ENCODE results near the gene HMOX1.
A peak's percentile ranks its signal among the peaks of the same experiment; 100 is the strongest.

Gene HMOX1

DNA sequence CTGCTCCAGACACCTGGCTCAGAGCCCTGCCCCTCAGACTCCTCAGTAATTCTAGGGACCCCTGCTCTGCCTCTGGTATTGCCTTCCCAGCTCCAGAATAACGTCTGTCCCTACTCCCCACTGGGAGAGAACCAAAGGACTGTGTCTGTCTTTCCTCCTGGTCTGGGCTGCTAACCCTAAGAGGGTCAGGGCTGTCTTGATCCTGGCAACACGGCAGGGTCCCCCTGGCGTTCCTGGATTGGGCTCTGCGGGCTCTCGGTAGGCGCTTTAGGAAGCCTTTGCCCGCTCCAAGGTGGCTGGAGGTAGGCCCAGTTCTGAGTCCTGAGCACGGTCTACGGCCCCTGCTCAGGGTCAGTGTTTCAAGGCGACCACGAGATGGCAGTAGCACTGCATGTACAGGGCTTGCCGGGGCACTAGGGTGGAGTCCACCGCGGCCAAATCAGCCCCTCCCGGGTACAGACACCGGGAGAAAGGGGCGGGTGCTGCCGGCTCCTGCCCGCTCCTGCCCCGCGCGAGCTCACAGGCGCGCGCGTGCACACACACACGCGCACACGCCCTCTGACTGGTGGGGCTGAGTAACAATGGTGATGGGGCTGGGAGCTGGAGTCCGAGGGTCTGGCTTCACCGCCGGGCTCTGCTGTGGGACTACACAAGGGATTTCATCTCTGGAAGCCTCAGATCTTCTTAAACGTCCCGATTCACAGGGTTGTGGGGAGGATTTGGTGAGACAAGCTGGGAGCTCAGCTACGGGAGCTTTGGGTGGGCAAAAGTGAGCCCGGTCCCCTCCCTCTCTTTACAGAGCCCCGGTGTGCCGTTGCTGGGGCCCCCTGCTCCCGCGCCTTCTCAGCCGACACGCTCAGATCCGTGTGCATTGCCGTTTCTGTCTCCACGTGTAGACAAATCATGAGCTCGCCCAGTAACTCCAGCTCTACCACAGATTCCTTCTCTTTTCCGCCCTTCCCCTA, 30.1 kb upstream of the HMOX1 start:
- H3K9me3 ChIP-seq (ENCODE audit: control extremely low read depth in 1 of 5, control insufficient read depth in 4 of 5, insufficient read depth in 2 of 5, low read depth in 1 of 5, low read length in 4 of 5): no peaks in the 10 kb centered on the region
- ChIA-PET CTCF (interaction anchor here (0.6 to 6.4 kb wide), 31 partner anchors 9 to 572 kb away, joined by 3 to 50 read pairs (median 4); partner anchors contain the start of gene HMOX1), POLR2A (interaction anchor here (1.1 kb wide), 1 partner anchor 21 kb away, joined by 4 read pairs; no protein-coding TSS in a partner anchor)
- H3K27me3 ChIP-seq (replicated peaks in 2 of 5; ENCODE audit: control insufficient read depth in 4 of 5, insufficient read depth in 5 of 5, low read length in 4 of 5): peaks cover 0 to 8% (median 4%) of the 10 kb centered on the region in 5 experiments
- peak; percentile 85 to 89 (median 88) for DNase-seq
- no peak overlapping the region for H3K27ac ChIP-seq (ENCODE audit: insufficient read depth in 1 of 2, low read depth in 1 of 2, low read length in 2 of 2, poor library complexity in 1 of 2, severe bottlenecking in 2 of 2)
- peak overlapping the region in 6 of 7 experiments; percentile 23 to 81 (median 62) for H3K4me3 ChIP-seq (ENCODE audit: control insufficient read depth in 1 of 7, extremely low read depth in 1 of 7, insufficient read depth in 4 of 7, low read depth in 2 of 7, low read length in 6 of 7)
- 2% methylated on average over 46 of the region's 47 CpGs for WGBS (ENCODE audit: insufficient coverage)
- peaks cover 0 to 6% (median 0%) of the 10 kb centered on the region in 4 experiments for H3K36me3 ChIP-seq (ENCODE audit: control insufficient read depth in 4 of 4, insufficient read depth in 4 of 4, low read length in 3 of 4)
- H3K4me1 ChIP-seq (ENCODE audit: control extremely low read depth in 1 of 4, control insufficient read depth in 4 of 4, insufficient read depth in 4 of 4, low read length in 3 of 4): peaks cover 0 to 38% (median 34%) of the 10 kb centered on the region in 4 experiments

DNA sequence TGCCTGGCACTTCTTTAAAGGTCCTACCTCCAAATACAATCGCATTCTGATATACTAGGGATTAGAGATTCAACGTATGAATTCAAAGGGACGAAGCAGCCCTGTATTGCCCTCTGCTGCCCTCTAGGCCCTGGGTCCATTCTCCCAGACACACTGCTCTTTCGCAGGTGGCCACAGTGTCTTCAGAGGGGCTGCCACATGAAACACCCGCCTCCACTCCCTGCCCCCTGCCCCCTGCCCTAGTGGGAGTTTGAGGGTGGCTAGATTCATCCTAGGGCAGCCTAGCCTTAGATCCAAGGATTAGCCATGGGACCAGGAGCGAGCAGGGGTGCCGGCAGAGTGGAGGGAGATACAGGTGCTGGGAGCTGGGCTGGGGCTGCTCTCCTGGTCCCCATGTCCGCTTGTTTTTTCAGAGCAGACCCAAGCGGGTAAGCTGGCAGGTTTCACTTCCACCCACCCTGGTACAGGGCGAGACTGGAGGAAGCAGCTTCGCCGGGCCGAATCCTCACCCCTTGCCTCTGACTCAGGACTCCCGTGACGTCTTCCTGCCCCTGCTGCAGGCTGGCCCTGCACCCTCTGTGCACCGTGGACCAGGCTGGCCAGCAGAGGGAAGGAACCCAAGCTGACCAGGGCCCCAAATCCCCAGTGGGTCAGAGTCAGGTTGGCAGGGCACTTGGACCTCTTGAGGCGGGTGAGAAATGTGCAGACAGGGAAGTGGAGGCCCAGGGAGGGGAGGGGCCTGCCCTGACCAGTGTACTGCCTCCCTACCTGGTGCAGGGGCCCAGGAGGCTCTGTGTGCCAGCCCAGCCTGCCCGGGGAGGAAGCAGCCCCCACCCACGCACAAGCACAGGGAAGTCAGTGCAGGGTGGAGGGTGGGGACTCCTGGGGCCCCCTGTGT, 28.4 kb upstream of the HMOX1 start:
- 17% methylated on average over 14 of the region's 19 CpGs for WGBS (ENCODE audit: insufficient coverage)
- no peaks in the 10 kb centered on the region for H3K9me3 ChIP-seq (ENCODE audit: control extremely low read depth in 1 of 5, control insufficient read depth in 4 of 5, insufficient read depth in 2 of 5, low read depth in 1 of 5, low read length in 4 of 5)
- ChIA-PET CTCF (interaction anchor here (0.7 to 6.4 kb wide), 13 partner anchors 10 to 490 kb away, joined by 3 to 50 read pairs (median 4); partner anchors contain the start of gene MCM5), POLR2A (interaction anchor here (0.6 to 0.8 kb wide), 2 partner anchors 9 to 57 kb away, joined by 3 read pairs; no protein-coding TSS in a partner anchor)
- no peaks in the 10 kb centered on the region for H3K36me3 ChIP-seq (ENCODE audit: control insufficient read depth in 4 of 4, insufficient read depth in 4 of 4, low read length in 3 of 4)
- DNase-seq: peak; percentile 57 to 78 (median 71)
- peak overlapping the region in 3 of 7 experiments; percentile 40 to 51 (median 48) for H3K4me3 ChIP-seq (ENCODE audit: control insufficient read depth in 1 of 7, extremely low read depth in 1 of 7, insufficient read depth in 4 of 7, low read depth in 2 of 7, low read length in 6 of 7)
- peaks cover 0 to 8% (median 4%) of the 10 kb centered on the region in 5 experiments for H3K27me3 ChIP-seq (replicated peaks in 2 of 5; ENCODE audit: control insufficient read depth in 4 of 5, insufficient read depth in 5 of 5, low read length in 4 of 5)
- H3K27ac ChIP-seq (ENCODE audit: insufficient read depth in 1 of 2, low read depth in 1 of 2, low read length in 2 of 2, poor library complexity in 1 of 2, severe bottlenecking in 2 of 2): peak overlapping the region in 1 of 2 experiments; percentile 35
- H3K4me1 ChIP-seq (ENCODE audit: control extremely low read depth in 1 of 4, control insufficient read depth in 4 of 4, insufficient read depth in 4 of 4, low read length in 3 of 4): peaks cover 0 to 42% (median 39%) of the 10 kb centered on the region in 4 experiments

DNA sequence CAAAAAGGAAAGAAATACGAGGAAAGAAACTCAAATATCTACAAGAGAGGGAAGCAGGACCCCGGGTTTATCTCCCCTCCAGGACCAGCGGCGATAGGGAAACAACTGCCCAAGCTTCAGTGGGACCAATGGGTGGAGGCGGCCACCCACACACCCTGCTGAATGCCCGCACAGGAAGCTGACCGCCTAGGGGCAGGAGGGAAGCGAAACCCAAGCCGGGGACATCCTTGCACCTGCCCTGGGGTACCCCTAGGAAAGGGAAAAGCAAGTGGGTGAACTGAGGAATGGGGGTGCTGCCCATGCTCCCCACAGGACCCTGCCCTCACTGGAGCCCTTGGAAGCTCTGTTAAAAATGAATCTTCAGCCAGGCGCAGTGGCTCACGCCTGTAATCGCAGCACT, 27.6 kb upstream of the HMOX1 start:
- no peak overlapping the region for H3K27ac ChIP-seq (ENCODE audit: insufficient read depth in 1 of 2, low read depth in 1 of 2, low read length in 2 of 2, poor library complexity in 1 of 2, severe bottlenecking in 2 of 2)
- ChIA-PET POLR2A (interaction anchor here (1.0 kb wide), 1 partner anchor 53 kb away, joined by 3 read pairs; no protein-coding TSS in a partner anchor), CTCF (interaction anchor here (0.7 to 5.0 kb wide), 6 partner anchors 9 to 268 kb away, joined by 3 to 17 read pairs (median 4); no protein-coding TSS in a partner anchor)
- H3K9me3 ChIP-seq (ENCODE audit: control extremely low read depth in 1 of 5, control insufficient read depth in 4 of 5, insufficient read depth in 2 of 5, low read depth in 1 of 5, low read length in 4 of 5): no peaks in the 10 kb centered on the region
- H3K4me1 ChIP-seq (ENCODE audit: control extremely low read depth in 1 of 4, control insufficient read depth in 4 of 4, insufficient read depth in 4 of 4, low read length in 3 of 4): peaks cover 0 to 42% (median 39%) of the 10 kb centered on the region in 4 experiments
- no peaks in the 10 kb centered on the region for H3K36me3 ChIP-seq (ENCODE audit: control insufficient read depth in 4 of 4, insufficient read depth in 4 of 4, low read length in 3 of 4)
- peaks cover 0 to 8% (median 4%) of the 10 kb centered on the region in 5 experiments for H3K27me3 ChIP-seq (replicated peaks in 2 of 5; ENCODE audit: control insufficient read depth in 4 of 5, insufficient read depth in 5 of 5, low read length in 4 of 5)
- DNase-seq: no peak
- no peak overlapping the region for H3K4me3 ChIP-seq (ENCODE audit: control insufficient read depth in 1 of 7, extremely low read depth in 1 of 7, insufficient read depth in 4 of 7, low read depth in 2 of 7, low read length in 6 of 7)
- WGBS (ENCODE audit: insufficient coverage): 97% methylated on average over 9 of the region's 12 CpGs

DNA sequence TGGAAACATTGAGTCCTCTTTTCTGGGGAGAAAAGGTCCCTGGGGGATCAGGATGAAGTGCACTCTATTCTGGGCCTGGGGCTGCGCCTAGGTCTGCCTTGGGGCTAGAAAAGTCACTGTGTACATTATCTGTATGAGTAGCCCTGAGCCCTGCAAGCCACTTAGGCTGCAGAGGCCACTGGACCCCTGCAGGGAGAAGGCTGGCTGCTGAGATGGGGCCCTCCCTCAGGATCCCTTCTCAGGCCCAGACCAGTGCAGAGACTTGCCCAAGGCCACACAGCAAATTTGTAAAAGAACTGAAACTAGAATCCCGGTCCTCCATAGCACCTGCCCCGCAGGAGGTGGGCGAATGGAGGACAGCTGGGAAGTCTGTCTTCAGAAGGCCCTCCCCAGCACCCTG, 26.8 kb upstream of the HMOX1 start:
- H3K27me3 ChIP-seq (replicated peaks in 2 of 5; ENCODE audit: control insufficient read depth in 4 of 5, insufficient read depth in 5 of 5, low read length in 4 of 5): peaks cover 0 to 8% (median 4%) of the 10 kb centered on the region in 5 experiments
- H3K4me1 ChIP-seq (ENCODE audit: control extremely low read depth in 1 of 4, control insufficient read depth in 4 of 4, insufficient read depth in 4 of 4, low read length in 3 of 4): peaks cover 0 to 42% (median 39%) of the 10 kb centered on the region in 4 experiments
- no peak for DNase-seq
- no peaks in the 10 kb centered on the region for H3K9me3 ChIP-seq (ENCODE audit: control extremely low read depth in 1 of 5, control insufficient read depth in 4 of 5, insufficient read depth in 2 of 5, low read depth in 1 of 5, low read length in 4 of 5)
- no peak overlapping the region for H3K27ac ChIP-seq (ENCODE audit: insufficient read depth in 1 of 2, low read depth in 1 of 2, low read length in 2 of 2, poor library complexity in 1 of 2, severe bottlenecking in 2 of 2)
- no peaks in the 10 kb centered on the region for H3K36me3 ChIP-seq (ENCODE audit: control insufficient read depth in 4 of 4, insufficient read depth in 4 of 4, low read length in 3 of 4)
- 95% methylated on average over 3 of the region's 4 CpGs for WGBS (ENCODE audit: insufficient coverage)
- POLR2A ChIA-PET: interaction anchor here (1.0 kb wide), 1 partner anchor 52 kb away, joined by 3 read pairs; no protein-coding TSS in a partner anchor
- CTCF ChIA-PET: interaction anchor here (0.6 to 2.1 kb wide), 2 partner anchors 8 to 22 kb away, joined by 4 read pairs; no protein-coding TSS in a partner anchor
- H3K4me3 ChIP-seq (ENCODE audit: control insufficient read depth in 1 of 7, extremely low read depth in 1 of 7, insufficient read depth in 4 of 7, low read depth in 2 of 7, low read length in 6 of 7): no peak overlapping the region

DNA sequence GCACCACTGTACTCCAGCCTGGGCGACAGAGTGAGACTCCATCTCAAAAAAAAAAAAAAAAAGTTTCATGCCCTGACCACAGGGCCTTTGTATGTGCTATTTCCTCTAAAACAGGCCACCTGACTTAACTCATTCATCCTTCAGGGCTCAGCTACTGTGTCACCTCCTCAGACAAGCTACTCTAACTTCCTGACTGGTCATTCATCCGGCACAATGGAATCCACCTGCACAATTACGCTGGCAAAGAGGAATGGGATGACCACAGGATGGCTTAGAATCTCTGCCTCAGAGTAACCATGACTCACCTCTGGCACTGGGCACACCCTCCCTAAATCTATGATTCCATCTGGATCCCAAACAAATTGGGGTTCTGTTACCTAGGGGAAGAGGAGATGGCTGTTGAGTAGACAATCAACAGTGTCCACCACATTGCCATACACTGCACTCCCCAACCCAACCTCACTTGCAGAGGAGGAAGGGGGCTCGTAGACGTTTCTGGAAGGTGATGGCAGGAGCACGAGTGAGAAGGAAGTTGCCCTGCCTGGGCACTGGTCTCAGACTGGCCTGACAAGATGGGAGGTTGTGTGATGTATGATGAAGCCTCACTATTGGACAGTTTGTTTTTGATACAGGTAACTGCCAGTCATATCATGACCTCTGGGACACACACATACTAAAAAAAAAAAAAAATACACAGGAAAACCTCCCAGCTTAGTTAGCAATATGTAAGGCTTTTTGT, 22.8 kb upstream of the HMOX1 start:
- H3K27me3 ChIP-seq (replicated peaks in 2 of 5; ENCODE audit: control insufficient read depth in 4 of 5, insufficient read depth in 5 of 5, low read length in 4 of 5): no peaks in the 10 kb centered on the region
- ChIA-PET CTCF (interaction anchor here (1.2 to 1.6 kb wide), 3 partner anchors 12 to 224 kb away, joined by 3 to 5 read pairs (median 5); no protein-coding TSS in a partner anchor), POLR2A (interaction anchor here (0.6 kb wide), 1 partner anchor 11 kb away, joined by 3 read pairs; no protein-coding TSS in a partner anchor)

More for the DNA sequence above, 22.8 kb upstream of the HMOX1 start:
- Histone ChIP-seq H3K36me3 (ENCODE audit: control insufficient read depth in 4 of 4, insufficient read depth in 4 of 4, low read length in 3 of 4) (no peaks in the 10 kb centered on the region), H3K4me3 (ENCODE audit: control insufficient read depth in 1 of 7, extremely low read depth in 1 of 7, insufficient read depth in 4 of 7, low read depth in 2 of 7, low read length in 6 of 7) (no peak overlapping the region), H3K27ac (ENCODE audit: insufficient read depth in 1 of 2, low read depth in 1 of 2, low read length in 2 of 2, poor library complexity in 1 of 2, severe bottlenecking in 2 of 2) (no peak overlapping the region), H3K9me3 (ENCODE audit: control extremely low read depth in 1 of 5, control insufficient read depth in 4 of 5, insufficient read depth in 2 of 5, low read depth in 1 of 5, low read length in 4 of 5) (no peaks in the 10 kb centered on the region), H3K4me1 (ENCODE audit: control extremely low read depth in 1 of 4, control insufficient read depth in 4 of 4, insufficient read depth in 4 of 4, low read length in 3 of 4) (peaks cover 0 to 10% (median 9%) of the 10 kb centered on the region in 4 experiments)
- DNase-seq: no peak
- 96% methylated on average over 3 of the region's 6 CpGs for WGBS (ENCODE audit: insufficient coverage)
